Kidney (tissue), 14 donors: ENCODE results near the gene RNF224. TPM values are rescaled to one million over a fixed set of nuclear protein-coding genes. Genes with fewer than 3 reads are reported as not detected.

Experiments
- DNase-seq, 5 donors: peaks; one replicate each; pipeline ENCODE4 v3.0.0-alpha.2; 2013 to 2020
- FAIRE-seq: peaks from 2 replicates; lab custom pipeline; 2012; peaks lifted over from hg19 to GRCh38; lab: Jason Lieb, UNC
- H3K27ac ChIP-seq, 2 donors: one replicate each; pipeline ENCODE4 v1.7.0; 2013; ENCODE audit warnings: low read depth in 2 of 2, low read length in 2 of 2, inconsistent platforms in 1 of 2
- H3K27me3 ChIP-seq: one replicate; pipeline ENCODE4 v1.7.1; 2013; ENCODE audit warnings: low read length, inconsistent platforms; ENCODE audit not compliant: control insufficient read depth, insufficient read depth
- H3K36me3 ChIP-seq, 3 donors: one replicate each; pipeline versions ENCODE4 v1.7.0 to v1.7.1; 2013; ENCODE audit warnings: low read length in 3 of 3, control low read depth in 1 of 3, inconsistent platforms in 1 of 3; ENCODE audit not compliant: insufficient read depth in 3 of 3, control insufficient read depth in 2 of 3
- H3K4me1 ChIP-seq, 3 donors: one replicate each; pipeline versions ENCODE4 v1.7.0 to v1.7.1; 2013; ENCODE audit warnings: low read length in 3 of 3, inconsistent platforms in 1 of 3, low read depth in 1 of 3; ENCODE audit not compliant: control insufficient read depth in 2 of 3, insufficient read depth in 2 of 3
- H3K4me3 ChIP-seq, 3 donors: one replicate each; pipeline versions ENCODE4 v1.7.0 to v1.8.1; 2013; ENCODE audit warnings: low read length in 3 of 3, control low read depth in 1 of 3, inconsistent platforms in 1 of 3
- H3K9ac ChIP-seq, 3 donors: one replicate each; pipeline versions ENCODE4 v1.7.0 to v1.7.1; 2013; ENCODE audit warnings: low read length in 3 of 3, control low read depth in 1 of 3, inconsistent platforms in 1 of 3
- H3K9me3 ChIP-seq, 3 donors: one replicate each; pipeline versions ENCODE4 v1.7.0 to v1.7.1; 2013; ENCODE audit warnings: low read length in 3 of 3, control low read depth in 1 of 3, inconsistent platforms in 1 of 3; ENCODE audit not compliant: control insufficient read depth in 2 of 3, insufficient read depth in 1 of 3
- intact Hi-C: fragments of 100-400 bp; cut with DNase I; formaldehyde crosslinking; loops from one replicate; pipeline ENCODE4 v1.11.1; 2022
- polyA plus RNA-seq: library from polyadenylated mRNA; stranded (reverse); fragments of 350-450 nt; fragmentation: Illumina TruSeq; extraction: RNeasy Lipid Tissue Mini Kit (QIAGEN cat#74804); gene quantifications from one replicate; pipeline ENCODE4 v1.2.3, GENCODE V29; 2014; ENCODE audit warnings: low read depth, low replicate concordance; ENCODE audit not compliant: insufficient read depth
- total RNA-seq: library from RNA; stranded (reverse); fragmentation: NEBNext Ultra II Directional; extraction: Animal tissue kit (Norgen Biotek cat#: 25700); gene quantifications from one replicate; pipeline ENCODE4 v1.2.1, GENCODE V29; 2021
- TF ChIP-seq, protein P1 (sequence below): IDR thresholded peaks from 3 replicates; pipeline ENCODE4 v1.5.1; 2012; ENCODE audit warnings: mild to moderate bottlenecking, moderate library complexity, borderline replicate concordance; ENCODE audit not compliant: insufficient read depth; ENCODE audit errors: extremely low read depth
- donor health status: control.
- donor health status: control.
- donor health status: control.
- donor health status: control.
- donor health status: control.
- donor health status: DM: yes; HTN: yes; CAD: no.
- donor health status: Normal renal cell carcinoma (clear cell type).

The RNF224 gene
- total and polyA plus RNA-seq, 2 donors from 2014 or later = 0.80 to 0.85 TPM

DNA sequence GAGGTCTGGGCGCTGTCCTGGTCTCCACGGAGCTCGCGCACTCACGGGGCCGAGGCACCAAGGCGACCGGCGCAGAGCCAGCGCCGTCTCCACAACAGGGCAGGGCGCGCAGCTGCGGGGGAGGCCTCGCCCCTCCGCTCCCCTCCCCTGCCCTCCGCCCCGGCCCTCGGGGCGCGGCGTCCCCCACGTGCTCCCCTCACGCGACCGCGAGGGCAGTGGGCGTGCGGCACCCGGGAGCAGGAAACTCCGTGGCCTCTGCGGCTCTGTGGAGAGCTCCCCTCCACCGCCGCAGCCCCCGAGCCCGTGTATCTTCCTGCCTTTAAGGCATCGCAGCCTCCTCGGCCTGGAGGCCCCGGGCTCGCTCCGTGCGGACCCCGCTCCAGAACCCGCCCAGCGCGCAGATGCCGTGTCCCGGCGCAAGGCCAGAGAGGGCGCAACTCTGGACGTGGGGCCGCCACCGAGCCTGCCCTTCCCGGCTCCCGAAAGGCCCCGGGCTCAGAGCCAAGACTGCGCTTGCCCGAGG is 13.1 kb downstream of the RNF224 start:
- Histone ChIP-seq H3K27ac (peak overlapping the region; percentile 91 to 98), H3K36me3 (peaks cover 2 to 13% (median 6%) of the 10 kb centered on the region in 3 donors), H3K4me3 (peak overlapping the region; percentile 24 to 64 (median 41)), H3K4me1 (peaks cover 0 to 23% (median 11%) of the 10 kb centered on the region in 3 donors), H3K27me3 (no peaks in the 10 kb centered on the region), H3K9ac (peak overlapping the region in 1 of 3 donors; percentile 73), H3K9me3 (no peaks in the 10 kb centered on the region)
- DNase-seq (peak; percentile 73 to 96 (median 86)), FAIRE-seq (no peak)
- intact Hi-C loops = no loop called here
- TF ChIP-seq, protein P1, sequence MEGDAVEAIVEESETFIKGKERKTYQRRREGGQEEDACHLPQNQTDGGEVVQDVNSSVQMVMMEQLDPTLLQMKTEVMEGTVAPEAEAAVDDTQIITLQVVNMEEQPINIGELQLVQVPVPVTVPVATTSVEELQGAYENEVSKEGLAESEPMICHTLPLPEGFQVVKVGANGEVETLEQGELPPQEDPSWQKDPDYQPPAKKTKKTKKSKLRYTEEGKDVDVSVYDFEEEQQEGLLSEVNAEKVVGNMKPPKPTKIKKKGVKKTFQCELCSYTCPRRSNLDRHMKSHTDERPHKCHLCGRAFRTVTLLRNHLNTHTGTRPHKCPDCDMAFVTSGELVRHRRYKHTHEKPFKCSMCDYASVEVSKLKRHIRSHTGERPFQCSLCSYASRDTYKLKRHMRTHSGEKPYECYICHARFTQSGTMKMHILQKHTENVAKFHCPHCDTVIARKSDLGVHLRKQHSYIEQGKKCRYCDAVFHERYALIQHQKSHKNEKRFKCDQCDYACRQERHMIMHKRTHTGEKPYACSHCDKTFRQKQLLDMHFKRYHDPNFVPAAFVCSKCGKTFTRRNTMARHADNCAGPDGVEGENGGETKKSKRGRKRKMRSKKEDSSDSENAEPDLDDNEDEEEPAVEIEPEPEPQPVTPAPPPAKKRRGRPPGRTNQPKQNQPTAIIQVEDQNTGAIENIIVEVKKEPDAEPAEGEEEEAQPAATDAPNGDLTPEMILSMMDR = no peak

DNA sequence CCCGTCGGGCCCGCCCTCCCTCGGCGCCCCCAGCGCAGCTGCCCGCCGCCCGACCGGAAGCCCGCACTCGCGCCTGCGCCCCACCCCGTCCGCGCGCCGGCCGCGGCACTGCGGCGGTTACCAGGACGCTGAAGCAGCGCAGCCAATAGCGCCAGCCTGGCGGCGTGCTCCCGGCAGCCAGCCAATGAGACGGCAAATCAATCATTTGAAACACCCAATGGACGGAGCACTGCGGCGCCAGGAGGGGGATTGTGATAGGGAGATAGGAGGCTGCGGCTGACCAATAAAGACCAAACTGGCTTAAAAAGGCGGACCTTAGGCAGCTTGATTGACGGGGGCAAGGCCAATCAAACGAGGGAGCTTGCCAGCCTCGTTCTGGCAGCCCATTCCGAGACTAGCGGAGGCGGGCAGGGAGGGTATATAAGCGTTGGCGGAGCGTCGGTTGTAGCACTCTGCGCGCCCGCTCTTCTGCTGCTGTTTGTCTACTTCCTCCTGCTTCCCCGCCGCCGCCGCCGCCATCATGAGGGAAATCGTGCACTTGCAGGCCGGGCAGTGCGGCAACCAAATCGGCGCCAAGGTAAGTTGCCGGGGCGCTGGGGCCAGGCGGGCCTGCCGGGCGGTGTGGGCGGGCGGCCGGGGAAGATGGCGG is 13.7 kb downstream of the RNF224 start, which contains the start of gene TUBB4B:
Gene TUBB4B, plus strand, starts transcription at position 447 of the 649 bp plus-strand sequence. Its CDS starts 74 bp downstream, at position 521.
- DNase-seq (peak; percentile 99 to 100 (median 100)), FAIRE-seq (peak; percentile 99)
- Histone ChIP-seq H3K9me3 (no peaks in the 10 kb centered on the region), H3K9ac (peak within 1 kb of the TSS; percentile 22 to 77 (median 73)), H3K36me3 (peaks cover 2 to 13% (median 6%) of the 10 kb centered on the region in 3 donors), H3K27me3 (no peaks in the 10 kb centered on the region), H3K27ac (peak within 1 kb of the TSS; percentile 91 to 98), H3K4me1 (peaks cover 0 to 23% (median 11%) of the 10 kb centered on the region in 3 donors), H3K4me3 (peak within 1 kb of the TSS; percentile 48 to 76 (median 70))
- TF ChIP-seq, protein P1 = no peak
- intact Hi-C loops = no loop called here

DNA sequence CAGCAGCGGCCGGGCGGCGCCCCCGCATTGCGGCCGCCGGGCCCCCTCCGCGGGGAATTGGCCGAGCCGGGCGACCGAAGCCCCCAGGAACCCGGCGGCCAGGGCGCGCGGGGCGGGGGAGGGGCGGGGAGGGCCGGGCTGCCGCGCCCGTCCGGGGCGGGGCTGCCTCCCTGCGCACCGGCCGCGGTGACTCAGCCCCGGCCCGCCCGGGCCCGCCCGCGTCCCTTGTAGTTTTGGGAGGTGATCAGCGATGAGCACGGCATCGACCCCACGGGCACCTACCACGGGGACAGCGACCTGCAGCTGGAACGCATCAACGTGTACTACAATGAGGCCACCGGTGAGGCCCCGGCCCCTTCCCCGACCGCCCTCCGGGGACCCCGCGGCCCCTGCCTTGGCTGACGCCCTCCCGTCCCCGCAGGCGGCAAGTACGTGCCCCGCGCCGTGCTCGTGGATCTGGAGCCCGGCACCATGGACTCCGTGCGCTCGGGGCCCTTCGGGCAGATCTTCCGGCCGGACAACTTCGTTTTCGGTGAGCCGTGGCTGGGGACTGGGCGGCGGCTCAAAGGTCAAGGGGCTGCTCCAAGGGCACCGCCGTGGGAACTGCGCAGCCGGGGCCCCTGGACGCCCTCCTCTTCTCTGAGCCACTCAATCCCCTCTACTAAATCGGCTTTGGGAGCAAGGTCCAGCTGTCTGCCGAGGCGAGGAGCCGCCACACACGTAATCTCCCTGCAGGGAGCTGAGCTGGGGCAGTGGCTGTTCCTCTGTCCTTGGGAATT is 14.4 kb downstream of the RNF224 start:
- Histone ChIP-seq H3K4me3 (peak overlapping the region; percentile 48 to 76 (median 70)), H3K27me3 (no peaks in the 10 kb centered on the region), H3K9me3 (no peaks in the 10 kb centered on the region), H3K4me1 (peaks cover 0 to 19% (median 11%) of the 10 kb centered on the region in 3 donors), H3K9ac (peak overlapping the region; percentile 22 to 77 (median 71)), H3K27ac (peak overlapping the region; percentile 83 to 90), H3K36me3 (peaks cover 2 to 13% (median 6%) of the 10 kb centered on the region in 3 donors)
- intact Hi-C loops = no loop called here
- DNase-seq (peak in 1 of 5 donors; percentile 90), FAIRE-seq (no peak)
- TF ChIP-seq, protein P1 = no peak
